Mucosa of descending colon (tissue), 3 donors: Measurements from ENCODE around the gene CXCL11. TPM values are rescaled to one million over a fixed set of nuclear protein-coding genes. Genes with fewer than 3 reads are reported as not detected.

Experiments used
- ATAC-seq: fragments of 200-7000 bp; cut with Tn5 transposase; one replicate; pipeline ENCODE4 v1.9.1; 2020; ENCODE audit warnings: mild to moderate bottlenecking, moderate library complexity
- DNase-seq, 3 donors: peaks; one replicate each; pipeline ENCODE4 v3.0.0-alpha.2; 2020
- H3K36me3 ChIP-seq: fragments of 200-600 bp; one replicate; pipeline ENCODE4 v1.8.0; 2021; ENCODE audit warnings: low read depth, mild to moderate bottlenecking
- H3K4me1 ChIP-seq: fragments of 200-600 bp; one replicate; pipeline ENCODE4 v1.8.0; 2021; ENCODE audit warnings: low read depth, mild to moderate bottlenecking
- H3K4me3 ChIP-seq: fragments of 200-600 bp; one replicate; pipeline ENCODE4 v1.8.0; 2021; ENCODE audit warnings: mild to moderate bottlenecking
- H3K9me3 ChIP-seq: fragments of 200-600 bp; one replicate; pipeline ENCODE4 v1.8.0; 2021; ENCODE audit warnings: mild to moderate bottlenecking
- intact Hi-C, 2 donors: fragments of 100-400 bp; cut with DNase I in 1 of 2; cut with micrococcal nuclease in 1 of 2; formaldehyde crosslinking; loops; one replicate each; pipeline versions ENCODE4 v1.11.0 to v1.11.1; 2022; cut with DNase I, micrococcal nuclease
- long read RNA-seq, 2 donors: library from polyadenylated mRNA; unstranded; transcript quantifications; one replicate each; pipeline ENCODE4 v2.0.0, GENCODE V29; 2019 to 2021
- total RNA-seq, 3 donors: library from RNA; stranded (reverse); fragmentation: NEBNext Ultra II Directional in 2 of 3; extraction: Animal tissue kit (Norgen Biotek cat#: 25700) in 2 of 3; gene quantifications; one replicate each; pipeline versions ENCODE4 v1.2.1 to v1.2.4, GENCODE V29; 2021 to 2023
- TF ChIP-seq, protein P1 (sequence below): fragments of 200-600 bp; IDR thresholded peaks from one replicate; pipeline ENCODE4 v1.8.0; 2022; ENCODE audit warnings: antibody characterized with exemption, mild to moderate bottlenecking
- donor health status: DM: no; HTN: no; CAD: no; lungs with moderate emphysema.
- donor health status: DM: no; HTN: no; CAD: no.
- donor health status: DM: no; HTN: yes; CAD: no.

The CXCL11 gene
- under 1 TPM in 2 of 3 donors, not detected in 1; 0.19 to 0.72 TPM for total RNA-seq
- long read RNA-seq, donor 1: 0 reads
- long read RNA-seq, donor 2: 0 reads

DNA sequence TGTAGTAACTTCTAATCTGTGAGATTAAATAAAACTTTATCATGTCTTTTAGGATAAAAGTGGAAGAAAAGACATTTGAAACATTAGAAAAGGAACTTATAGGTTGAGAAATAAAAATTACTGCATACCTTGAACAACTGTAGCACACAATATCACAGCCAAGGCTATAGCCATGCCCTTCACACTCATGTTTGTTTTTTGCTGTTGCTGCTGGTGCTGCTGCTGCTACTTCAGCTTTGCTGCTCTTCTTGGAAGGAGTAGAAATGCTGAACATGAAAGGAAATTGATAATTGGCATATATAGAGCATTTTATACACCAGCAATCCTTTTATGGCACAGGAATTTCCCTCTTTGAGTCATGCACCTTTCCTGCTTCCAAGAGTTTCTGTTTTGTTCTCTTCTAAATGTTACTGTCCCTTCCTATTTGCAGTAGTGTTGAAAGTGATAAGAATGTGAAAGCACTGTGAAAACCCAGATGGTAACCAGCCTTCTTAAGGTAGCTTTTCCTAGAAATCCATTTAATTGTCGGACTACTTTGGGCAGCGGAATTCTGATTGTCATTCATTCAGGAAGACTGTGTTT is at the start of gene CXCL11:
Gene CXCL11 (minus strand): TSS at position 272 of the 582 bp plus-strand sequence. CDS start 83 bp downstream, at position 189.
- TF ChIP-seq, protein P1, sequence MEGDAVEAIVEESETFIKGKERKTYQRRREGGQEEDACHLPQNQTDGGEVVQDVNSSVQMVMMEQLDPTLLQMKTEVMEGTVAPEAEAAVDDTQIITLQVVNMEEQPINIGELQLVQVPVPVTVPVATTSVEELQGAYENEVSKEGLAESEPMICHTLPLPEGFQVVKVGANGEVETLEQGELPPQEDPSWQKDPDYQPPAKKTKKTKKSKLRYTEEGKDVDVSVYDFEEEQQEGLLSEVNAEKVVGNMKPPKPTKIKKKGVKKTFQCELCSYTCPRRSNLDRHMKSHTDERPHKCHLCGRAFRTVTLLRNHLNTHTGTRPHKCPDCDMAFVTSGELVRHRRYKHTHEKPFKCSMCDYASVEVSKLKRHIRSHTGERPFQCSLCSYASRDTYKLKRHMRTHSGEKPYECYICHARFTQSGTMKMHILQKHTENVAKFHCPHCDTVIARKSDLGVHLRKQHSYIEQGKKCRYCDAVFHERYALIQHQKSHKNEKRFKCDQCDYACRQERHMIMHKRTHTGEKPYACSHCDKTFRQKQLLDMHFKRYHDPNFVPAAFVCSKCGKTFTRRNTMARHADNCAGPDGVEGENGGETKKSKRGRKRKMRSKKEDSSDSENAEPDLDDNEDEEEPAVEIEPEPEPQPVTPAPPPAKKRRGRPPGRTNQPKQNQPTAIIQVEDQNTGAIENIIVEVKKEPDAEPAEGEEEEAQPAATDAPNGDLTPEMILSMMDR: no peak
- no peak for DNase-seq
- intact Hi-C loops: no loop called here
- ATAC-seq: peak; percentile 84
- Histone ChIP-seq H3K4me3 (no peak within 1 kb of the TSS), H3K36me3 (no peaks in the 10 kb centered on the region), H3K4me1 (no peaks in the 10 kb centered on the region), H3K9me3 (no peaks in the 10 kb centered on the region)

DNA sequence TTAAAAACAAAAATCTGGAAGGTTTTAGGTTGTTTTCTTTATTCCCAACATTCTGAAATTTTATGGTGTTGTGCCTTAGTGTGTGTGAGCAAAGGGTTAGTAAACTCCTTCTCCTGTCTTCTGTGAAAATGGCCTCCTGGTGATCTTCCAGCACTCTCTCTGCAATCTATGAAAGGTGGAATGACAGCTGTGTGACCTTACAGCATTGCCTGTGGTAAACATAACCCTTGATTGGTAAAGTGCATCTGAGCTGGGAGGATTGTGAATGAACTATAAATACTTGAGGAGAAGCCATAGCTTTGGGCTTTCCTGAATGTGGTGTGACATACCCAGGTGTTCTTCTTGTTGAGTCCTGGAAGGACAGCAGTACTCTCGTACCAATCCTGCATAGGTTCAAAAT is 48.7 kb upstream of the CXCL11 start:
- Histone ChIP-seq H3K4me1 (no peaks in the 10 kb centered on the region), H3K4me3 (no peak overlapping the region), H3K36me3 (no peaks in the 10 kb centered on the region), H3K9me3 (no peaks in the 10 kb centered on the region)
- DNase-seq (no peak), ATAC-seq (no peak)
- TF ChIP-seq, protein P1: no peak
- intact Hi-C loops: no loop called here

DNA sequence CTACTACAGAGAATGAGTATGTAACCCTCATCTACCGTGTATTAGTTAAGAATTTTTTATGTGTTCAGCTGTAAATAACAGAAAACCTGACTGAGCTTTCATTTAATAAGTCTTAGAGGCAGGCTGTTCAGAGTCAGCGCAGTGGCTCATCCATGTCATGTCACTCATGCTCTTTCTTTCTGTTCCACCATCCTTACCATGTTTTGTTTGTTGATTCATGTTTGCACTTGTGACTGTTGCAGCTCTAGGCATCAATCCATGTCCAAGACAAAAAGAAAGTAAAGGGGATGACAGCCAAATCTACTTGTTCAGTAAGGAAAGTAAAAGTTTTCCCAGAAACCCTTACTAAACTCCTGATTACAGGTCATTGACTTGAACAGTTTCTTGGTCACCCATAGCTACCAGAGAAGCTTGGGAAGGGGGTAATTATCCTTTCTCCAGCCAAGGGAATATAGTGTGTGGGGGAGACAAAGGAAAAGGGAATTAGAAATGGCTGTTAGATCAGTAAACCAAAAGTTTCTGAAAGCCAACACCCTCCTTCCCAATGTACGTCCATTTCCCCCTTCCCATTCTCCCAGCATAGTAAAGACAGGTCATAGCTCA is 47.6 kb upstream of the CXCL11 start:
- DNase-seq (no peak), ATAC-seq (no peak)
- intact Hi-C loops: no loop called here
- TF ChIP-seq, protein P1: no peak
- Histone ChIP-seq H3K36me3 (no peaks in the 10 kb centered on the region), H3K9me3 (no peaks in the 10 kb centered on the region), H3K4me1 (no peaks in the 10 kb centered on the region), H3K4me3 (no peak overlapping the region)

DNA sequence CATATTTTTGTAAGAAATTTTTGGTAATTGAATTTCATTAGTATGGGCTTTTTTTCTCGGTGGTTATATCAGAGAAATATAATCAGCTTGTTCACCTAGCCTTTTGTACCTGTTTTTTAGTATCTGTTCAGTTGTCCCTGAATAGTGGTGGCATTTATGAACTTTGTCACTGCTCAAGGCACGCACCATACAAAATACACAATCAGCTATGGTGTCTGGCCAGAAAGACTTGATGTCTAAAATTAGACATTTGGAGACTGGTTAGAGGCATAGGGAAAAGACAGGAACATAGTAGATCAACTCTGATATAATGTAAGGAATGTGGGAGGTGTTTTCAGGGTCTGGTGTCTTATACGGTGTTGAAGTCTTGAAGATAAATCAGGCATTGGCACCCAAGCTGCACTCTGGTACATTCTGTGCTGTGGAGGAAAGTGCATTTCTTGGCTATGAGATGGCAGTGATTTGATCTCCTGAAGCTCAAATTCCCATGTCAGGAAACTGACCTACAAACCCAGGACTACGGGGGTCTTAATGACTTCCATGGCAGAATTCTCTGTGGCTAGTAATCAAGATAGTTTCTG is 42.3 kb upstream of the CXCL11 start:
- TF ChIP-seq, protein P1: no peak
- Histone ChIP-seq H3K9me3 (no peaks in the 10 kb centered on the region), H3K4me3 (no peak overlapping the region), H3K4me1 (no peaks in the 10 kb centered on the region), H3K36me3 (no peaks in the 10 kb centered on the region)
- ATAC-seq (no peak), DNase-seq (no peak)
- intact Hi-C loops: no loop called here

DNA sequence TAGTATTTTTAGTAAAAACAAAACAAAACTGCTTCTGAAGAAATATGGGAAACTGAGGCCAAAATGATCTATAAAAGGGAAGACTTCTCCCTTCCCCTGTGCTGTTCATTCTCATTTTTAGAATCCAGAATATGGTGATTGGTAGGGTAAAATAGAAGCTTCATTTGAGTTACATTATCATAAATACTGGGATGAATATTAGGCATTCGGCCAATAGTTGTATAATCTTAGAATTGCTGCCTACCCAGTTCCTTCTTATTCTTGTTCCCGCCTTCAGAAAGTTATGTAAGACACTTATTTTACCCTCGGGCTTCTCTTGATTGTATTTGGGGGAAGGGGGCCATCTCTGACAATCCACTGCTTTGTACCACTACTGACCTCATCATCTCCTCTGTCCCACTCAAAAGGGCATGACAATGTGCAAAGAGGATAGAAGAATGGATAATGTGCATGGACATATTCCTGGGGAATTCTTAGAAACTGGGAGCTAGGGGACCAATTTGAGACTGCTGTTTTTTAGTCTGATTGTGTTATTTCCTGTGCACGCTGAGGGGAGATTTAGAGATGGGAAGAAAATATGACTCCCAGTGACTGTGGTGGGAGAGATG is 39.2 kb upstream of the CXCL11 start:
- intact Hi-C loops: no loop called here
- ATAC-seq: no peak
- H3K4me1 ChIP-seq: no peaks in the 10 kb centered on the region

More for the DNA sequence above, 39.2 kb upstream of the CXCL11 start:
- Histone ChIP-seq H3K9me3 (no peaks in the 10 kb centered on the region), H3K4me3 (no peak overlapping the region), H3K36me3 (no peaks in the 10 kb centered on the region)
- DNase-seq: no peak
- TF ChIP-seq, protein P1: no peak
